DND-41 (cell line): ENCODE measurements around the gene PRODH.

Source experiments
- EZH2 ChIP-seq: IDR thresholded peaks from 3 replicates; pipeline ENCODE4 v1.6.1; 2012; ENCODE audit warnings: borderline replicate concordance, low read depth, mild to moderate bottlenecking, moderate library complexity, low read length, inconsistent platforms; ENCODE audit not compliant: severe bottlenecking
- TF ChIP-seq, protein P1 (sequence below): IDR thresholded peaks from 2 replicates; pipeline ENCODE4 v1.5.1; 2012; ENCODE audit warnings: borderline replicate concordance, low read length, moderate library complexity, mild to moderate bottlenecking; ENCODE audit not compliant: poor library complexity, severe bottlenecking; ENCODE audit errors: extremely low read depth

DNA sequence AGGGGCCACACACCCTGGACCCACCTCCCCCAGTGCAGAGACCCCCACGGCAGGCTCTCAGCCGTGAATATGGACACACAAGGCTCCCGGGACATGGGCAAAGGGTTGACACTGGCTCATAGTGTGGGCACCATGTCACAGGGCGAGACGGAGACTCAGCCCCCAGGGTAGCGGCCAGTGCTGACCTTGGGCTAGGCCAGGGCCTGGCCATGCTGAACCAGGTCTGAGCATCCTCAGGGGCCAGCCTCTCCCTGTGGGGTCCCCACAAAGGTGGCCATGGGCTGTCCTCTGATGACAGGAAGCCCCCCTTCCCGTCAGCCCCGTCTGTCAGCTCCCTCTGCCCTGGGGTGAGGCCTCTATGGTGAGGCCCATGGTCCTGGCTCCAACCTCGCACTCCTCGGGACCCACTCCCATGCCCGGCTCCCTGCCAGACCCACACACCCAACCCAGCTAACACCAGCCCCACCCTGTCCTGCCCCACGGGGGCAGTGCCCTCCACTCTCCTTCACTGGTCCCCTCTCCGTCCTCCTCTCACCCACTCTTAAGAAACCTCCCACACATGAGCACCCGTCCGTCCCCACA lies 19.0 kb upstream of the PRODH start:
- TF ChIP-seq, protein P1, sequence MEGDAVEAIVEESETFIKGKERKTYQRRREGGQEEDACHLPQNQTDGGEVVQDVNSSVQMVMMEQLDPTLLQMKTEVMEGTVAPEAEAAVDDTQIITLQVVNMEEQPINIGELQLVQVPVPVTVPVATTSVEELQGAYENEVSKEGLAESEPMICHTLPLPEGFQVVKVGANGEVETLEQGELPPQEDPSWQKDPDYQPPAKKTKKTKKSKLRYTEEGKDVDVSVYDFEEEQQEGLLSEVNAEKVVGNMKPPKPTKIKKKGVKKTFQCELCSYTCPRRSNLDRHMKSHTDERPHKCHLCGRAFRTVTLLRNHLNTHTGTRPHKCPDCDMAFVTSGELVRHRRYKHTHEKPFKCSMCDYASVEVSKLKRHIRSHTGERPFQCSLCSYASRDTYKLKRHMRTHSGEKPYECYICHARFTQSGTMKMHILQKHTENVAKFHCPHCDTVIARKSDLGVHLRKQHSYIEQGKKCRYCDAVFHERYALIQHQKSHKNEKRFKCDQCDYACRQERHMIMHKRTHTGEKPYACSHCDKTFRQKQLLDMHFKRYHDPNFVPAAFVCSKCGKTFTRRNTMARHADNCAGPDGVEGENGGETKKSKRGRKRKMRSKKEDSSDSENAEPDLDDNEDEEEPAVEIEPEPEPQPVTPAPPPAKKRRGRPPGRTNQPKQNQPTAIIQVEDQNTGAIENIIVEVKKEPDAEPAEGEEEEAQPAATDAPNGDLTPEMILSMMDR = no peak
- TF ChIP-seq EZH2 = no peak
